Measurements from ENCODE around the gene AQP6.
"Not testable (repeated sequence)": the region's sequence is repeated elsewhere in the genome, so short reads cannot be mapped to it uniquely, and the experiment has no call there.

The AQP6 gene

DNA sequence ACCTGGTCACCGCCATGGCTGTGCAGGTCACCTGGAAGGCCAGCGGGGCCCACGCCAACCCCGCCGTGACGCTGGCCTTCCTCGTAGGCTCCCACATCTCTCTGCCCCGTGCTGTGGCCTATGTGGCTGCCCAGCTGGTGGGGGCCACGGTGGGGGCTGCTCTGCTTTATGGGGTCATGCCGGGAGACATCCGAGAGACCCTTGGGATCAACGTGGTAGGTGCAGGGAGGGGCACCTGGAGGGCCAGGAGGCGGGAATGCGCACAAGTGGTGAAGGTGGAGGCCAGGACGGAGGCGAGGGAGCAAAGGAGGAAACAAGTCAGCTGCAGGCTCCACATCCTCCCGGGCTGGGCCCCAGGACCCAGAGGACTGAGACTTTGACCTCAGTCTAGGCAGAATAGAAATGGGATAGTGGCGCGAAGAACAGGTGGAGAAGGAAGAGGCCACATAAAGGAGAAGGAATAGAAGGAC lies 649 bp downstream of the AQP6 start:
- no peak for DNase-seq

DNA sequence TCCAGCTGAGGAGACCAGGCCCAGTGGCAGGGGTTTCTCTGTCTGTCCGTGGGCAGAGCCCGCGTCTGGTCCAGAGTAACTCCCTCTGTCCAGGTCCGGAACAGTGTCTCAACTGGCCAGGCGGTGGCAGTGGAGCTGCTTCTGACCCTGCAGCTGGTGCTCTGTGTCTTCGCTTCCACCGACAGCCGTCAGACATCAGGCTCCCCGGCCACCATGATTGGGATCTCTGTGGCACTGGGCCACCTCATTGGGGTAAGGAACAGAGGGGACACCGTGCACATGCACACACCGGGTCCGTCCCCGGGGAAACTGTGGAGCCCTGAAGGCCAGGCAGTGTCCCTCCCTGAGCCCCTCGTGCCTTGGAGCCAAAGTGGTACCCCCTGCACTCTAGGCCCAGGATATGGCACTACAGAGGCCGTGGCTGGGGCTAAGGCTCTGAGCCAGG lies 1.5 kb downstream of the AQP6 start:
- DNase-seq, result peak; percentile 85

DNA sequence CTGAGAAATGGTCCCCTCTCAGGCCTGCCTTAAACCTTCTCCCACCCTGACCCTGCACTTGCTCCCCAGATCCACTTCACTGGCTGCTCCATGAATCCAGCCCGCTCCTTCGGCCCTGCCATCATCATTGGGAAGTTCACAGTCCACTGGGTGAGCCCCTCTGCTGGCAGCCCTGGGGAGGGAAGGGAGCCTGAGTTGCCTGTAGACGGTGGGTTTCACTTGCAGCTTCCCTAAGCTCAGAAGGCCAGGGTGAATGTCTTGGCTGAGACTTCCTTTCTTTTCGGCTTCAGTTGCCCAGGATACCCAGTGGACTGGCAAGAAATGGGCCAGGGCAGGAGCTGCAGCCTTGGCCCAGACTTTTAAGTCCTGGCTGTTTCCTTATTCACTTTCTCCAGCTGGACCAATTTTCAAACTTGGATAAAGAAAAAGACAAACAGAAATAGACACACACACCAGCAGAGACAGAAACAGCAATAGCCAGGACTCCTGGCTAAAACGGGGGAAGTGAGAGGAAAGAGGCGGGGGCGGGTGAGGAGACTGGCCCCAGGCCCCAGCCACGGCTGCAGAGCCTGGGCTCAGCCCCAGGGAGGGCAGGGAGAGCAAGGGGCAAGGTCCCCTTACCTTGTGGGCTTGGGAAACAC lies 2.0 kb downstream of the AQP6 start:
- no peak for DNase-seq

DNA sequence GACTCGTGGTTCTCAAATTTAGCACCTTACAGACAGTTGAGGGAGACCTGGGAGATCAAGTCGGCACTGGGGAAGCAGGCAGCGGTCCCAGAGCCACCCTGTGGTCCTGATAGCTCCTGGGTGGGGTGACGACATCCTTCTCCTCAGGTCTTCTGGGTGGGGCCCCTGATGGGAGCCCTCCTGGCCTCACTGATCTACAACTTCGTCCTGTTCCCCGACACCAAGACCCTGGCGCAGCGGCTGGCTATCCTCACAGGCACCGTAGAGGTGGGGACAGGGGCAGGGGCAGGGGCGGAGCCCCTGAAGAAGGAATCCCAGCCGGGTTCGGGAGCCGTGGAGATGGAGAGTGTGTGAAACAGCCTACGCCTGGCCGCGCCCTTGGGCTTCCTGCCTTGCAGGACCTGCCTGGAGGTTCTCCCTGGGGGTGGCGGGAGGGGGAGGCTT lies 2.6 kb downstream of the AQP6 start:
- DNase-seq, result no peak

DNA sequence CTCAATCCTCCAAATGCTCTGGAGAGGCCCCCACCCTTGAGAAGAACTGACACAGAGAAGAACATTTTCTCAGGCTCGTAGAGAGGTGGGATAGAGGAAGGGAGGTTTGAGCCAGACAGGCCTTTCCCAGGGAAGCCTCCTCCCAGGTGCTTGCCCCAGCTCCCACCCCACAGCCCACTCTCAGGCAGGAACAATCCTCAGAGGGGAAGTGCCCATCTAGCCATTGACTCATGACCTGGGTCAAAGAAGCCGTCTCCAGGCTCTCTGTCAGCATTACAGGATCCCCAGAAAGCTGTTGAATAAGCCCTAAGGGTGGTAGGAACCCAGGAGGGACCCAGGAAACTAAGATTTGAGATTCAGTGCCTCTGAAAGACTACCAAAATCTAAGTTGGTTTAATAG lies 3.8 kb downstream of the AQP6 start:
- no peak for DNase-seq

DNA sequence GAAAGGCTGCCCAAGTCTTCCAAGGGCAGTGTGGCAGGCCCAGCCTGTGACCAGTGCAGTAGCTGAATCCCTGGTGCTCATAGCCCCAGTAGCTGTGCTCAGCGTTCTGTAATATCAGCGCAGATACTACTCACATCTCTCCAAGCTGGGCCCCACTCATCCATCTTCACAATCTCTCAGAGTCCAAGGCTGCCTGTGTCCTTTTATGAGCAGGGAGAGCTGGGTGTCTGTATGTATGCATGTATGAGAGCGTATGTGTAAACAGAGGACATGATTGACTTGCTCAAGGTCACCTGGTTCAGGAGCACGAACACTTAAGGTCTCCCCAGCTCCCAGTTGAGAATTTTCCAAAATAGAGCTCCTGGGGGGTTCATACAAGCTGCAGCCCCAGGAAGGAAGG lies 5.4 kb downstream of the AQP6 start:
- no peak for DNase-seq

DNA sequence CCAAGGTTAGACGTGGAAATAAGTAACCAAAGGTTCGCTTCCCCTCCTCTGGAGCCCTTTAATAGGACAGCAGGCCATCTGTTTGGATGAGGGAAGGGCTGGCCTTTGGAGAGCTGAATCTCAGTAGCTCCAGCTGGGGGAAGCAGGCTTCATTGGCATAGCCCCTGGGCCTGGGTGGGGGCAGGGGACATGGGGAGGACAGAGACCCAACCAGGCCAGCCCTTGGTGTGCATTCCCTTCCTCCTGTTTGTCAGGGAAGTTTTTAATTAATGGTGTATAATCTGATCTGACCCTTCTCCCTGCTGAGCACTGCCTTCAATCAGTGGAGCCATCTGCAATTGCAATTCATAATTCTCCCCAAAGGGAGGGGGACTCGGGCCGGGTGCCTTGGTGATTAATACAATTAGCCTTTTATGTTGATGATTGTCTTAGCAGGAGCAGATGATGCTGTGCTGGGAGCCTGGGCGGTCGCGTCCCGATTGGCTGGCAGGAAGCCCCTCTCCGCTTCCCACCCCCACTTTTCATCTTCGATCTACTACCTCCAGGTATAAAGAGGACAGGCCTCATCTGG lies 6.4 kb downstream of the AQP6 start:
- DNase-seq, result no peak

DNA sequence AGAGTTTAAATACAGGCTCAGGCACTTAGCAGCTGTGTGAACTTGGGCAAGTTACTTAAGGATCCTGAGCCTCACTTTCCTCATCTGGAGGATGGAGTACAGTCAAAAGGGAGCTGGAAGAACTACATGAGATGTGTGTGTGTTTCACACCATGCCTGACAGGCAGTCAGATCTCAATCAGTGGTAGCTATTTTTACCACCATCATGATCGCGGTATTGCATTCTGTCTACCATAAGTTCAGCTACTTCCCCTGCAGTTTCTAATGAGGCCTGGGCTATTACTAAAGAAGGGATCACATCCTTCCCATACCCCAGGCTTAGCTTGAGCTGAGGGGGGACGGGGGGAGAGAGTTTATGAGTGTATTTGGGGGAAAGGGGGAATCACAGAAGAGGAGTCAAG lies 7.0 kb downstream of the AQP6 start:
- no peak for DNase-seq

DNA sequence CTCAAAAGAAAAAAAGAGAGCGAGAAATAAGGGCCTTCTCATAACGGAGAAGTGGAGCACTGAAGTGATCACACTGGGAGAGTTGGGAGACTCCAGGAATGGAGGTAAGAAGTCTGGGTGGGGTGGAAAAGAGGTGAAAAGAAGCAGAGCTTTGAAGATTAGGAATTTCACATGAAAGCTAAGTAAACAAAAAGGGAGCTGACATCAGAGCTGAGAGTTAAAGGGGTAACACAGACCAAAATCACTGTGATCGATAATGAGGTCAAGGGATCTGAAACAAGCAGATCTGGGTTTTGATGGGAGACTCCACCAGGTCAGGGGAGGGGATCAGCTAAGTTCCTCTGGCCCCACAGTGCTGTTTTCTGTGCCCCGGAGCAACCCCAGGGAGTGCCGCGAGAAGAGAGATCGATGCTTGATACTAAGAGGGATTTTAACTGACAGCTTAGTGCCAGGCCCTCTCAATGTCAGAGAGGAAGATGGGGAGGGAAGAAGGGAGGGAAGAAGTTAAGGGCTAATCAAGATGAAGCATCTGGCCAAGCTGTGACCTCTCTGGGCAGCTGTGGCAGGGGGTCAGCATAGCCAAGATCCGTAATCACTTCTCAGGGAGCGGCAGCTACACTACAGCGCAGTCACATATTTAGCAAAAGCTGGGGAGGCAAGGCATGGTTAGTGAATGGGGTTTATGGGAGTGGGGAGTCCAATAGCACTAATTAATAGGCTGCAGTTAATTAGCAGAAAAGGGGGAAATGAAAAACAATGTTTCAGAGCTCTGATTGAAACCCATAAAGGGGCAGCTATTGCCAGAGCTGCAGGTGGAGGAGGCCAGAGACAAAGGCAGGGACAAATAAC lies 8.0 kb downstream of the AQP6 start:
- DNase-seq, result no peak

DNA sequence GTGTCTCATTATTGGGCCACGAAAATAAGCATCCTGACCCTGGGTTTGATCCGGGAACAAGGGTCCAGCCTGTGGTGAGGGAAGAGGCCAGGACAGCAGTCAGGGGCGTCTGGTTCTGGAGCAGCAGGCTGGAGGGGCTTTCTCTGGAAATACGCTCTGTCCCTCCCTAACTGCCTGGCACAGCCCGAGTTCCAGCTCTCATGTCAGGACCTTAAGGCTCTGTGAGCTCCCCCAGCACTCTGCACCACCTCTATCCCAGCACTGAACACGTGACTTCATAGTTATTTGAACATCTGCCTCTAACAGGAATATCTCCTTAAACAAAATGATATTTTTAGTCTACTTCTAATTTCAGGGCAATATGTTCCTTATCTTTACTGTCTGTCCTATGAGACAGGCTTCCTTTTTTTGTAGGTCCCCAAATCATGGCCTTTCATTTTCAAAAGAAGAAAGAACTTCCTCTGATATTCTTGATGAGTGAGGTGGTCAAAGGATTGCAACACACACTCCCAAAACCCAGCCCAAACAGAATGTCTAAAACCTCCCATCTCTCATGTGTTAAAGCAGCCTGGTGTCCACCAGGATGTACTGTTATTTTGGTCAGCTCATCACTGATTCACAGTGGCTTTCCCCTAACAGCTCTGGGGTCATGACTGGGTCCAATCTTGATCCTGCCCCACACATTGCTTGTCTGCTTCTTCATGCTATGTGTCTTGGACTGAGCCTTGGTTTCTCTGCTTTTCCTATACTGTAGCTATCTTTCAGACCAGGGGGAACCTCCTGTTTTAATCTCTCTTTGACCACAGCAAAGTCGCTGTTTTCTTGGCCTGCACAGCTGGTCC lies 9.7 kb downstream of the AQP6 start:
- DNase-seq, result no peak

DNA sequence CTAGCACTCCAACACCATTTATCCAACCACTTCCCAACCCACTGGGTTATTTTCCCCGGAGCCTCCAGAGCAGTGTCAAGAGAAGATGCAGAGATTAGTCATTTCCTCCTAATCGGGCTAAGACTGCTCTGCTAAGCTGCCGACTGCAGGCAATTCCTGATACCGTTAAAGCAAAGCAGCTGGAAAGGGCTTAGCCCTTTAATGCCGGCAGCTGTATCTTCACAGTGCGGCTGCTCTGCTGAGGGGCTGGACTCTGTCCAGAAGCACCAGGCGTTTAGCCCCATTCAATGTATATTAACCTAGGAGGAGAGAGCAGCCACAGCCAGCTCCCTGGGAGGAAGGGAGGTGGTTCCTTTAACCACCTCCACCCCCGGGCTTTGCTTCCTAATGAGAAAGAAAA lies 11.1 kb downstream of the AQP6 start:
- DNase-seq, result peak; percentile 85

DNA sequence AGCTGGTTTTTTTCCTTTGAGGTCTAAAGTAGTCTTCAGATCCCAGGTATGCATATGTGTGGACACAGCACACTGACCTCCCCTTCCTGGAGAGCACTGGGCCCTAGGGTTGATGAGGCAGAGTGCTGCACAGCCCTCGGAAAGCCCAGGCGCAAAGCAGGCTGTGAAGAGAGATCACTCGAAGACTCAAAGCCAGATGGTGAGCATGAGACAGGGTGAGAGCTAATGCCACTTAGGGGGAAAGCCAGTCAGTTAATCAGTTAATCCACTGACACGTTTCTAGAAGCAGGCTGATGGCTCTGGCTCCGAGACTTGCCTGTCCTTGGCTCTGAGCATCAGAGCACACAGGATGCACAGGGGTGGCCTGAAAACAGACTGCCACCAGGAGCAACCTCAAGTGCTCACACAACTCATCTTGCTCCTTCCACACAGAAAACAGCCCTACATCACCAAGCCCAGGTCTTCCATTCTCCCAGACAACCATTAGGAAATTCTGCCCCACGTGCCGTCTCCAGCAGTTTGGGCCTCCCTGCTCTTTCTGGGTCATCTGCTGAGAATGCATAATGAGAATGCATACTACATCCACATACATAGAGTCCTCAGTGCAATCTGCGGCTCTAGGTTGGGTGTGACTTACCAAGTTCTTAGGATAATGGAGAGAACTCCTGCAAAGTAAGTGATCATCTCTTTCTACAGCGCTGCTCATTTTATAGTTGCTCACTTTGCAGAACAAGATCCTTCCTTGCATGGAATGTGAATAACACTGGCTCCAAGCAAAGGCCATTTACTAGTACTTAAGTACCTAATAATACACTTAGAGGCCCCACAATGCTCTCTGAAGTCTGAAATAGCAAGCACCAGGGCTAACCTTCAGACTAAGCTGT lies 12.0 kb downstream of the AQP6 start:
- no peak for DNase-seq

DNA sequence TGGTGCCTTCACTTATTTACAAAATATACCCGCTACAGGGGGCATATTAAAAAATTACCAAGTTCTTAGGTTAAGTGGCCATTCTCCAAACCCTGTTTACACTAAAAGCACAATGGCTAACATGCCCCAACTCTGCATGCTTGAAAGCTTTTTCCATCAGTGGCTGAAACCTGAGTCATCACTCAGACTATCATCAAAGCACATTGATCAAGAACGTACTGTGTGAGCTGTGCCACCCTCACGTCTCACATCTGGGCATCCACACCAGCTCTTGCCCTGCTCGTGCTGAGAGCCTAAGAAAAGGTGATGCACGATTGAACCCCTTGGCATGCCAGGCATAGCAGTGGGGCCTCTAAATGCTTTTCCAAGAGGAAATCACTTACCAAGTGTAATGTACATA lies 13.2 kb downstream of the AQP6 start:
- DNase-seq, result no peak

DNA sequence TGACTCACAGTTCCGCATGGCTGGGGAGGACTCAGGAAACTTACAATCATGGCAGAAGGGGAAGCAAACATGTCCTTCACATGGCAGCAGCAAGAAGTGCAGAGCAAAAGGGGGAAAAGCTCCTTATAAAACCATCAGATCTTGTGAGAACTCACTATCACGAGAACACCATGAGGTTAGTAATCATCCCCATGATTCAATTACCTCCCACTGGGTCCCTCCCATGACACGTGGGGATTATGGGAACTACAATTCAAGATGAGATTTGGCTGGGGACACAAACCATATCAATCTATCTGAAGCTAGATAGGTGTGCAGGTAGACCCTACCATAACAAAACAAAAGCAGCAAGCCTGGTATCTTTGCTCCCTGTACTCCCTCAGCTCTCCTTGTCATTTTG lies 13.7 kb downstream of the AQP6 start:
- DNase-seq, result not testable (repeated sequence)

DNA sequence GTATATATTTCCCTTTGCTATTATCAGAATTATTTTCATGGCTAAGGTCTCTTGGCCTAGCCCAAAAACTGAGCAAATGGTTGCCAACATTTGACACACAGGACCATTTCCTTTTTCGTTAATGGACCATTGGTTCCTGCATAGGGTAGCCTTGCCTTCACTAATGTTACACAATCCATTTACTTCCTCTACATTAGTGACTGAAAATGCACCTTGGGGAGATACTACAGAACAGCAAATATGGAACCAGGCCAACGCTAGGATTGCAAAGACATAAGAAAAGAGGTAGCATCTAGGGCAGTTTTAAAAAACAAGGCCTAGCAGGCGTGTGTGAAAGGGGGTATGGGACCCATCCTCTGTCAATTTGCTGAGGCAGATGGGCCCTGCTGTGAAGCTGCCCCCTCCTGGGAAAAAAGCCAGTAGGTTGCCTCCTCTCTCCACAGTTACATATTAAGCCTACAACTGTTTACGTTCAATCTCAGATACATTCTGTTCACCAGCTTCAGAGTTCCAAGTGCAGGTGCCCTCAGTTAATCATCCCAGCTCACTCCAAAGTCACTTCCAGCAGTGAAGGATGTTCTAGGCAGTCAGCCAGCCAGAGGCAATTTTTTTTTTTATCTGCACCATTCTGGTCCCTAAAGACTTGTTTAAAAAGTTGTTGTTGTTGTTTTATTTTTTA lies 15.0 kb downstream of the AQP6 start:
- no peak for DNase-seq

DNA sequence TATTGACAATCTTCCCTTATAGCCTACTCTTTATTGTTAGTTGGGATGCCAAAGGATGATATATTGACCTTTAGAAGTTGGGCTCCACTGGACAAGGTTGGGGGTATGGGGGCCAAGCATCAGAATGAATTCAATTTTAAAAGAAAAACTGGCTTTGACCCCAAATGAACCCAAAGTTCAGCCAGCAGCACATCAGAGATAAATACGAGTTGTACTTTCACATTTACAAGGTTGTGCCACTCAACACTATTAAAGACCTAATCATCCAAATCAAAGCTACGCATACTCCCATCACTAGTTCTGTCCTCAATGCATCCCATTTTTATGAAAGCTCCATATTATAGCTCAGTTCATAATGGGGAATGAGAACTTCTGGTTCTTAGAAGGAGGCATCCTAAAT lies 16.7 kb downstream of the AQP6 start:
- DNase-seq, result not testable (repeated sequence)

DNA sequence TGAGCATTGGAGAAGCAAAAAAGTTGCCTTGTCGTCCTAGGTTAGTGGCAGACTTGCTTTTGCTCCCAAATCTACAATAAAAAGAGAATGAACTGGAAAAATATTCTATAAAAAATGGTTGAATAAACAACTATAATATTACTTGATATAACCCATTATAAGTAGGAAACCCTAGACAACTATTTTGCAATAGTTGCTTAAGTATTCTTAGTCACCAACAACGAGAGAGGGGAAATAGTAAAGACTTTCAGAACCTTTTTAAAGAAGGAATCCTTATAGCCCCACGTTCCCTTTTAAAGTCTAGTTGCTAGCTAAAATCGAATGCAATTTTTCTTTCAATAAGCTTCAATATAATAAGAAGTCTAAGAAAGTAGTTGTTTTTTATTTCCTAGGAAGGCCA lies 17.5 kb downstream of the AQP6 start:
- DNase-seq, result no peak

DNA sequence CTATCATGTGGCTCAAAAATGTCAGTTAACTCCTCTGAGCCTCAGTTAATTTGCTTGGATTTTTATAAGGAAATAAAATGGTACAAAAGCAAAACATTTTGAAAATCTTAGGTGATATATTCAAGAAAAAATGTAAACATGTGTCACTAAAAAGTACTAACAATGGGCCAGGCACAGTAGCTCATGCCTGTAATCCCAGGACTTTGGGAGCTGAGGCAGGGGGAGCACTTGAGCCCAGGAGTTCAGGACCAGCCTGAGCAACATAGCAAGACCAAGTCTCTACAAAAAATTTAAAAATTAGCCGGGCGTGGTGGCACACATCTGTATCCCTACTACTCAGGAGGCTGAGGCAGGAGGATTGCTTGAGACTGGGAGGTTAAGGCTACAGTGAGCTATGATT lies 25.7 kb downstream of the AQP6 start:
- DNase-seq, result no peak

DNA sequence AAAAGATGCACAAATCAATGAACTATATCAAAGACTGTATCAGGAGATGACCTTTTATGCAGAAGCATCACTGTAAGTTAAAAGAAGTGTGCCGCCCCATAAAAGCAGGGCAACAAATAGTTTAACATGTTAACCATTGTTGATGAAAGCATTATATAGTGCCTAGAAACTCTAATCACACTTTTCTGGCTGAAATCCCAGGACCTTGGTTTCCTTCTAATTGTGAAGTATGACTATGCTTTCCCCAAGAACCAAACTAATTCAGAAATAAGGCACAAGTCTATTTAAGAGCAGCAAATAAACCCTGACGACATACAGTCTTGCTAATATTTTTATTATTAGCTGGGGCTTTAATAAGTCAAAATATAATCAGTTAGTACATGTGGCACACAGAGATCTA lies 30.8 kb downstream of the AQP6 start:
- DNase-seq, result no peak

DNA sequence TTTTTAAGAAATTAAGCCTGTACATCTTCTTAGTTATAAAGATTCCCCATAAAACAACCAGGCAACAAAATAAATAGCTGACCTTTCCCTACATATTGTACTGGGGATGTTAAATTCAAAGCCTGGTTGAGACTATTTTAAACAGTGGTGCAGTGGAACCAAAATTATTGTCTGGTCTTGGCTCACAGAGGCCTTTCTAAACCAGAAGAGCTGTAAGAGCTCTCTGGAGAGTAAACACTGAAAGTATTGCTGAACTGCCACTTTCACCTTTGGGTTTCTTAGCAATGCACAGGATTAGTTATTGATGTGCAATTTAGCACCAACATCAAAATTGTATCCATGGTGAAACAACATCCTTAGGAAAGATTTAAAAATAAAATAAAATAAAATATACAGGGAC lies 31.9 kb downstream of the AQP6 start:
- DNase-seq, result no peak

DNA sequence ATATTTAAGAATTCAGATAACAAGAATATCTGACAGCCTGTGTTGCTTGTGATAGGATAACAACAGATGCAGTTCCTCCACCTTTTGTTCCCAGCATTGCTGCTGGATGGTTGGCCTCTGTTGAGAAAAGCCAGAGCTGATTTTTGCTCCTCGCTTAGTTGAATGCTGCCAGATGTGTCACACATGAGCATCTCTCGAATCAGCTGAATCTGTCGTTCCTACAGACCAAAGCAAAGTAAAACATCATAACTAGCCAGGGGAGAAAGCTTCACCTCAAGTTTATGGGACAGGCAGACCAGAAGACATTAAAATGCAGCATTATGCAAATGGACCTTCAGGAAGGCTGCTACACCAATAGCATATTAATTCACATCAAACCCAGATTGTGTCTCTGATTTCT lies 32.4 kb downstream of the AQP6 start:
- no peak for DNase-seq

All from right hindlimb (tissue), 1 donor.